ENCODE results near the gene PAX5. TPM values are rescaled to one million over a fixed set of nuclear protein-coding genes. Genes with fewer than 3 reads are reported as not detected.

PAX5 gene
- total and polyA plus RNA-seq, 2 donors (not counting 1 experiment from before 2014, with no cell fraction given): not detected

GRCh38 chr9:36911037-36911436, 123.0 kb downstream of the PAX5 start:
- Histone ChIP-seq H3K36me3 (ENCODE audit: control insufficient read depth, insufficient read depth, low read length) (no peaks in the 10 kb centered on the region), H3K4me3 (replicated peaks in 1 of 4; ENCODE audit: control extremely low read depth in 1 of 4, insufficient read depth in 1 of 4, low read depth in 3 of 4, low read length in 4 of 4) (no peak overlapping the region), H4K20me1 (ENCODE audit: control insufficient read depth, extremely low read depth, insufficient read depth, low read length) (no peaks in the 10 kb centered on the region), H3K4me1 (ENCODE audit: control insufficient read depth, extremely low read depth, insufficient read depth, low read length) (no peaks in the 10 kb centered on the region), H3K27me3 (ENCODE audit: control insufficient read depth, insufficient read depth, low read length) (peaks cover 14% of the 10 kb centered on the region), H3K4me2 (ENCODE audit: extremely low read depth, insufficient read depth, low read length) (no peak overlapping the region), H3K9me3 (ENCODE audit: control insufficient read depth, insufficient read depth, low read depth, low read length) (no peaks in the 10 kb centered on the region), H3K79me2 (ENCODE audit: control insufficient read depth, insufficient read depth, low read length) (no peaks in the 10 kb centered on the region), H3K27ac (ENCODE audit: insufficient read depth, low read length) (no peak overlapping the region), H2AFZ (ENCODE audit: low read length) (no peak overlapping the region), H3K9ac (ENCODE audit: insufficient read depth, low read length) (no peak overlapping the region)
- no peak for DNase-seq (ENCODE audit: low read depth in 2 of 2)
- no peak for TF ChIP-seq EZH2 (IDR thresholded peaks at IDR 0.05; ENCODE audit: low read length, missing control alignments)
- no peak for TF ChIP-seq CTCF (conservative IDR thresholded peaks at IDR 0.05 in 1 of 2, IDR thresholded peaks at IDR 0.05 in 1 of 2; ENCODE audit: low read depth in 1 of 2, low read length in 2 of 2)

GRCh38 chr9:36906492-36906891, 127.6 kb downstream of the PAX5 start:
- H3K4me1 ChIP-seq (ENCODE audit: control insufficient read depth, extremely low read depth, insufficient read depth, low read length): no peaks in the 10 kb centered on the region

More at GRCh38 chr9:36906492-36906891, 127.6 kb downstream of the PAX5 start:
- H2AFZ ChIP-seq (ENCODE audit: low read length): no peak overlapping the region
- no peaks in the 10 kb centered on the region for H3K36me3 ChIP-seq (ENCODE audit: control insufficient read depth, insufficient read depth, low read length)
- H3K27ac ChIP-seq (ENCODE audit: insufficient read depth, low read length): no peak overlapping the region
- H3K4me2 ChIP-seq (ENCODE audit: extremely low read depth, insufficient read depth, low read length): no peak overlapping the region
- TF ChIP-seq EZH2 (IDR thresholded peaks at IDR 0.05; ENCODE audit: low read length, missing control alignments): no peak
- no peak for TF ChIP-seq CTCF (conservative IDR thresholded peaks at IDR 0.05 in 1 of 2, IDR thresholded peaks at IDR 0.05 in 1 of 2; ENCODE audit: low read depth in 1 of 2, low read length in 2 of 2)
- H3K9me3 ChIP-seq (ENCODE audit: control insufficient read depth, insufficient read depth, low read depth, low read length): no peaks in the 10 kb centered on the region
- no peaks in the 10 kb centered on the region for H3K79me2 ChIP-seq (ENCODE audit: control insufficient read depth, insufficient read depth, low read length)
- no peaks in the 10 kb centered on the region for H4K20me1 ChIP-seq (ENCODE audit: control insufficient read depth, extremely low read depth, insufficient read depth, low read length)
- no peak overlapping the region for H3K4me3 ChIP-seq (replicated peaks in 1 of 4; ENCODE audit: control extremely low read depth in 1 of 4, insufficient read depth in 1 of 4, low read depth in 3 of 4, low read length in 4 of 4)
- no peak for DNase-seq (ENCODE audit: low read depth in 2 of 2)
- H3K9ac ChIP-seq (ENCODE audit: insufficient read depth, low read length): no peak overlapping the region
- H3K27me3 ChIP-seq (ENCODE audit: control insufficient read depth, insufficient read depth, low read length): peaks cover 13% of the 10 kb centered on the region
